ENCODE measurements around the gene CPM. TPM values are rescaled to one million over a fixed set of nuclear protein-coding genes. Genes with fewer than 3 reads are reported as not detected.
"Not testable (repeated sequence)": the region's sequence is repeated elsewhere in the genome, so short reads cannot be mapped to it uniquely, and the experiment has no call there.

The CPM gene
- polyA plus RNA-seq, 1 donor: 10.5 TPM

DNA sequence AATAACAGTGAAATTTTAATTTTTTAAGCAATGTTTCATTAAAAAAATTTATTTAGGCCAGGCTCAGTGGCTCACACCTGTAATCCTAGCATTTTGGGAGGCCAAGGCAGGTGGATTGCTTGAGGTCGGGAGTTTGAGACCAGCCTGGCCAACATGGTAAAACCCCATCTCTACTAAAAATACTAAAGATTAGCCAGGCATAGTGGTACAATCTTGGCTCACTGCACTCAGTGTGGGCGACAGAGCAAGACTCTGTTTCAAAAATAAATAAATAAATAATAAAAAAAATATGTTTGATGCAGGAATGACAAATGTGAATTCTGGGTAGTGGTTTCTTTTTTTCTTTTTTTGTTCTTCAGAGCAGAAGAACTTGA, 130.6 kb downstream of the CPM start:
- H3K27ac ChIP-seq (ENCODE audit: low read length); DNase-seq; H3K4me1 ChIP-seq (ENCODE audit: control insufficient read depth, insufficient read depth, low read length); H3K4me3 ChIP-seq (ENCODE audit: low read length); H3K27me3 ChIP-seq (ENCODE audit: control insufficient read depth, insufficient read depth, low read length); H3K36me3 ChIP-seq (ENCODE audit: control insufficient read depth, insufficient read depth, low read length); H3K9me3 ChIP-seq (ENCODE audit: control insufficient read depth, low read depth, low read length): not testable (repeated sequence)
- WGBS (ENCODE audit: insufficient coverage, low lambda C conversion rate): 86% methylated on average over 1 of the region's 2 CpGs

Other genes starting within 250 kb of the CPM start
- gene NUP107, start 246.2 kb downstream of the CPM start, polyA plus RNA-seq: 50.0 TPM
- gene SLC35E3, start 187.0 kb downstream of the CPM start, polyA plus RNA-seq: 8.3 TPM
- 34.9 TPM for gene MDM2, start 125.0 kb downstream of the CPM start, polyA plus RNA-seq